ENCODE measurements around the gene CSTPP1. TPM values are rescaled to one million over a fixed set of nuclear protein-coding genes. Genes with fewer than 3 reads are reported as not detected.

CSTPP1 gene
- total RNA-seq, 1 experiment from 2014 or later = 88.3 TPM

- peak; percentile 6 to 81 for DNase-seq
- Histone ChIP-seq H3K9me2 (ENCODE audit: insufficient read depth) (no peaks in the 10 kb centered on the region), H3K9me3 (ENCODE audit: insufficient read depth, low read depth) (no peaks in the 10 kb centered on the region), H3K4me1 (replicated peaks; ENCODE audit: insufficient read depth) (peaks cover 7% of the 10 kb centered on the region), H3K36me3 (ENCODE audit: low read depth) (no peaks in the 10 kb centered on the region), H3K27ac (no peak overlapping the region), H3K4me3 (no peak overlapping the region), H4K20me1 (ENCODE audit: insufficient read depth) (no peaks in the 10 kb centered on the region), H3K79me2 (ENCODE audit: low read depth) (no peaks in the 10 kb centered on the region), H3K4me2 (0 out of 2 replicates have a peak overlapping the region, but pooled peaks have one; percentile 8), H3K27me3 (ENCODE audit: insufficient read depth, low read depth) (no peaks in the 10 kb centered on the region), H3F3A (ENCODE audit: insufficient read depth, low read depth) (peaks cover 10% of the 10 kb centered on the region; the same call in 1 of the 2 replicates), H2AFZ (no peak overlapping the region)
- no peak for TF ChIP-seq EZH2 (IDR thresholded peaks at IDR 0.05; ENCODE audit: low read depth)
- CTCF ChIA-PET = no interaction called here
- no TSS peak for BruUV-seq (replicated peaks)
- intact Hi-C loops (cut with micrococcal nuclease; ENCODE audit: unreplicated experiment) = no loop called here
- POLR2A ChIA-PET (ENCODE audit: unreplicated experiment) = no interaction called here
These were observed 167.8 kb downstream of the CSTPP1 start for GRCh38 chr11:47104261-47104950.

- intact Hi-C loops (cut with micrococcal nuclease; ENCODE audit: unreplicated experiment) = no loop called here
- POLR2A ChIA-PET (ENCODE audit: unreplicated experiment) = interaction anchor here (0.6 kb wide), 1 partner anchor 154 kb away, joined by 9 read pairs; no protein-coding TSS in a partner anchor
- Histone ChIP-seq H3K79me2 (ENCODE audit: low read depth) (no peaks in the 10 kb centered on the region), H3K9me2 (ENCODE audit: insufficient read depth) (no peaks in the 10 kb centered on the region), H3F3A (ENCODE audit: insufficient read depth, low read depth) (peaks cover 9% of the 10 kb centered on the region; the same call in 1 of the 2 replicates), H3K4me3 (no peak overlapping the region), H2AFZ (no peak overlapping the region), H3K36me3 (ENCODE audit: low read depth) (no peaks in the 10 kb centered on the region), H3K27me3 (ENCODE audit: insufficient read depth, low read depth) (no peaks in the 10 kb centered on the region), H3K9me3 (ENCODE audit: insufficient read depth, low read depth) (no peaks in the 10 kb centered on the region), H4K20me1 (ENCODE audit: insufficient read depth) (no peaks in the 10 kb centered on the region), H3K4me2 (no peak overlapping the region), H3K27ac (no peak overlapping the region), H3K4me1 (replicated peaks; ENCODE audit: insufficient read depth) (no peaks in the 10 kb centered on the region; the same call in 1 of the 2 replicates)
- no peak for DNase-seq
- BruUV-seq (replicated peaks) = no TSS peak
- CTCF ChIA-PET = no interaction called here
- TF ChIP-seq EZH2 (IDR thresholded peaks at IDR 0.05; ENCODE audit: low read depth) (no peak), CTCF (conservative IDR thresholded peaks at IDR 0.05) (no peak)
These were observed 169.0 kb downstream of the CSTPP1 start for GRCh38 chr11:47105541-47105940.

- H3K36me3 ChIP-seq (ENCODE audit: low read depth) = no peaks in the 10 kb centered on the region
- no TSS peak for BruUV-seq (replicated peaks)
- CTCF ChIA-PET = no interaction called here
These were observed 169.4 kb downstream of the CSTPP1 start for GRCh38 chr11:47105974-47106373.

More at GRCh38 chr11:47105974-47106373, 169.4 kb downstream of the CSTPP1 start:
- H3K4me2 ChIP-seq = no peak overlapping the region
- no peaks in the 10 kb centered on the region for H3K9me3 ChIP-seq (ENCODE audit: insufficient read depth, low read depth)
- no peaks in the 10 kb centered on the region for H3K79me2 ChIP-seq (ENCODE audit: low read depth)
- intact Hi-C loops (cut with micrococcal nuclease; ENCODE audit: unreplicated experiment) = no loop called here
- H2AFZ ChIP-seq = no peak overlapping the region
- peaks cover 9% of the 10 kb centered on the region; the same call in 1 of the 2 replicates for H3F3A ChIP-seq (ENCODE audit: insufficient read depth, low read depth)
- H3K4me1 ChIP-seq (replicated peaks; ENCODE audit: insufficient read depth) = no peaks in the 10 kb centered on the region; the same call in 1 of the 2 replicates
- no peaks in the 10 kb centered on the region for H3K27me3 ChIP-seq (ENCODE audit: insufficient read depth, low read depth)
- H4K20me1 ChIP-seq (ENCODE audit: insufficient read depth) = no peaks in the 10 kb centered on the region
- no peak overlapping the region for H3K4me3 ChIP-seq
- POLR2A ChIA-PET (ENCODE audit: unreplicated experiment) = no interaction called here
- no peak for DNase-seq
- no peaks in the 10 kb centered on the region for H3K9me2 ChIP-seq (ENCODE audit: insufficient read depth)
- H3K27ac ChIP-seq = no peak overlapping the region
- no peak for TF ChIP-seq CTCF (conservative IDR thresholded peaks at IDR 0.05)
- TF ChIP-seq EZH2 (IDR thresholded peaks at IDR 0.05; ENCODE audit: low read depth) = no peak
